Heart left ventricle (tissue), 16 donors: ENCODE measurements around the gene CYTH1. TPM values are rescaled to one million over a fixed set of nuclear protein-coding genes. Genes with fewer than 3 reads are reported as not detected.
A peak's percentile ranks its signal among the peaks of the same experiment; 100 is the strongest.

ENCODE experiments used
- ATAC-seq, 4 donors: fragments of 200-7000 bp; cut with Tn5 transposase; one replicate each; pipeline ENCODE4 v1.9.1; 2020 to 2022; ENCODE audit warnings: moderate library complexity in 4 of 4, mild to moderate bottlenecking in 3 of 4, moderate number of reproducible peaks in 1 of 4
- DNase-seq, 5 donors: peaks; one replicate each; pipeline ENCODE4 v3.0.0-alpha.2; 2020
- H3K27ac ChIP-seq, 12 donors: fragments of 200-600 bp; sonication (generic) in 4 of 12; one replicate each; pipeline versions ENCODE4 v1.5.0 to v1.8.0; 2016 to 2022; ENCODE audit warnings: mild to moderate bottlenecking in 2 of 12
- H3K27me3 ChIP-seq, 9 donors: fragments of 200-600 bp; sonication (generic) in 2 of 9; one replicate each; pipeline versions ENCODE4 v1.5.1 to v1.8.0; 2016 to 2022; ENCODE audit warnings: mild to moderate bottlenecking in 3 of 9
- H3K36me3 ChIP-seq, 9 donors: fragments of 200-600 bp; sonication (generic) in 2 of 9; one replicate each; pipeline versions ENCODE4 v1.5.0 to v1.8.0; 2018 to 2022; ENCODE audit warnings: mild to moderate bottlenecking in 2 of 9
- H3K4me1 ChIP-seq, 12 donors: fragments of 200-600 bp; sonication (generic) in 4 of 12; one replicate each; pipeline versions ENCODE4 v1.5.0 to v1.8.0; 2016 to 2022; ENCODE audit warnings: mild to moderate bottlenecking in 3 of 12
- H3K4me3 ChIP-seq, 12 donors: fragments of 200-600 bp; sonication (generic) in 4 of 12; one replicate each; pipeline versions ENCODE4 v1.5.0 to v1.8.0; 2017 to 2022; ENCODE audit warnings: mild to moderate bottlenecking in 9 of 12, moderate library complexity in 4 of 12
- H3K9me3 ChIP-seq, 12 donors: fragments of 200-600 bp; sonication (generic) in 4 of 12; one replicate each; pipeline versions ENCODE4 v1.5.0 to v1.8.0; 2016 to 2022; ENCODE audit warnings: mild to moderate bottlenecking in 1 of 12
- POLR2A ChIP-seq, 2 donors: fragments of 450-650 bp; IDR thresholded peaks; one replicate each; pipeline ENCODE4 v1.6.1; 2017; ENCODE audit warnings: antibody characterized with exemption in 2 of 2, mild to moderate bottlenecking in 2 of 2, moderate library complexity in 2 of 2
- WGBS, 4 donors: extraction: QIAGEN DNeasy Blood & Tissue Kit in 2 of 4; methylation state at CpG; one replicate each; pipeline versions ENCODE4 v1.1.5 to v1.1.7; 2013 to 2018; 5-methylcytosine and 5-hydroxymethylcytosine counted together
- intact Hi-C, 10 donors: fragments of 100-400 bp; cut with DNase I; formaldehyde crosslinking; loops; one replicate each; pipeline versions ENCODE4 v1.11.1 to v1.14.2; 2022
- polyA plus RNA-seq, 2 donors: library from polyadenylated mRNA; stranded (reverse); fragments of 200-250 nt; gene quantifications; one replicate each; pipeline ENCODE4 v1.2.3, GENCODE V29; 2013
- total RNA-seq, 9 donors: library from RNA; depleted of rRNA in 2 of 9; stranded (reverse); fragments of >200 nt in 2 of 9; fragmentation: NEBNext Ultra II Directional in 3 of 9; extraction: Animal tissue kit (Norgen Biotek cat#: 25700) in 3 of 9; gene quantifications; one replicate each; pipeline versions ENCODE4 v1.1.0 to v1.2.4, GENCODE V29; 2016 to 2023
- TF ChIP-seq, protein P1 (sequence below), 12 donors: fragments of 200-600 bp; sonication (generic) in 4 of 12; IDR thresholded peaks; one replicate each; pipeline versions ENCODE4 v1.5.0 to v1.8.0; 2018 to 2022; ENCODE audit warnings: antibody characterized with exemption in 12 of 12, mild to moderate bottlenecking in 5 of 12
- donor health status: ischemic (EF 13 %, LVEDD 7.1; RV severe dilation, severe dysfunction).
- donor health status: healthy with polysubstance abuse.
- donor health status: DM: no; HTN: yes; CAD: no.
- donor health status: DM: no; HTN: no; CAD: no.
- donor health status: ischemic (EF 25% LVEDD 6.9; RV normal size, moderate dysfunction).
- donor health status: ischemic (EF 25% LVEDD 5.7; RV mildly dilated, moderate dysfunction).
- donor health status: healthy.
- donor health status: DM: yes; HTN: yes; CAD: no.
- donor health status: ischemic (EF 35%, LVEDD 5.7; RV mildly dilated, moderate dysfunction).
- donor health status: nonischemic (EF 11% LVEDD 7.7; RV severe dilation, severe dysfunction).
- donor health status: DM: yes; HTN: yes; CAD: no.
- donor health status: PGD.
- donor health status: ischemic (EF 29% LVEDD 5.4; RV normal size, mild dysfunction).
- donor health status: nonischemic (EF 23%, LVEDD 6.1; RV moderate dilation, normal function).

Gene CYTH1
- total and polyA plus RNA-seq, 11 donors, result 20.0 to 59.1 (median 30.9) TPM

DNA sequence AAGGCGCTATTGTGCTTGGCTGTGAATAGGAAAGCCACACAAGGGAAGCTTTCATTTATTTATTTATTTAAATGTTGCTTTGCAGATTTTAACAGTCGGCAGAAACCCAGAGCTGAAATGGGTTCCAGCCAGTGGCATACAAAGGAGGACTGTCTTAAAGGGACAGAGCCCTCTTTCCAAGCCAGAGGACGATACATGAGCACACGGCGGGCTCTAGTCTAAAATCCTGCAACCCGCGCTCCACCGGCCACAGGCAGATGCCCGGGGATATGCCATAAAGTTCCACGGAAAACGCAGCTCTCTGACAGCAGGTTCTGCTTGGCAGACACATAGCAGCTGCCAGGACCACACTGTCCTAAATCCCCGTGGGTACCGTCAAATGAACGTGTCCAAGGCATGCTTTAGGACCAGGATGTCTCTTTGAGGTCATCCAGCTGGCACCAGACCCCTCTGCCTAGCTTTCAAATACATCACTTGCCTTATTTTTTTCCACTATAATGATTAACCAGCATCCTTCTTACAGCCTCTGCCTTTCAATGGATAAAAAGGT lies 64.6 kb downstream of the CYTH1 start:
- intact Hi-C loops, result loop anchor here in 6 of 10 donors (5.0 to 10.0 kb wide), 4 partner anchors 65 to 80 kb away; partner anchors contain the start of gene CYTH1 (in 2 of the 6)
- TF ChIP-seq POLR2A (IDR thresholded peaks at IDR 0.05), result no peak
- TF ChIP-seq, protein P1, sequence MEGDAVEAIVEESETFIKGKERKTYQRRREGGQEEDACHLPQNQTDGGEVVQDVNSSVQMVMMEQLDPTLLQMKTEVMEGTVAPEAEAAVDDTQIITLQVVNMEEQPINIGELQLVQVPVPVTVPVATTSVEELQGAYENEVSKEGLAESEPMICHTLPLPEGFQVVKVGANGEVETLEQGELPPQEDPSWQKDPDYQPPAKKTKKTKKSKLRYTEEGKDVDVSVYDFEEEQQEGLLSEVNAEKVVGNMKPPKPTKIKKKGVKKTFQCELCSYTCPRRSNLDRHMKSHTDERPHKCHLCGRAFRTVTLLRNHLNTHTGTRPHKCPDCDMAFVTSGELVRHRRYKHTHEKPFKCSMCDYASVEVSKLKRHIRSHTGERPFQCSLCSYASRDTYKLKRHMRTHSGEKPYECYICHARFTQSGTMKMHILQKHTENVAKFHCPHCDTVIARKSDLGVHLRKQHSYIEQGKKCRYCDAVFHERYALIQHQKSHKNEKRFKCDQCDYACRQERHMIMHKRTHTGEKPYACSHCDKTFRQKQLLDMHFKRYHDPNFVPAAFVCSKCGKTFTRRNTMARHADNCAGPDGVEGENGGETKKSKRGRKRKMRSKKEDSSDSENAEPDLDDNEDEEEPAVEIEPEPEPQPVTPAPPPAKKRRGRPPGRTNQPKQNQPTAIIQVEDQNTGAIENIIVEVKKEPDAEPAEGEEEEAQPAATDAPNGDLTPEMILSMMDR (IDR thresholded peaks at IDR 0.05), result no peak
- no peaks in the 10 kb centered on the region for H3K27me3 ChIP-seq
- H3K9me3 ChIP-seq, result no peaks in the 10 kb centered on the region
- H3K4me3 ChIP-seq, result peak overlapping the region; percentile 11 to 66 (median 56)
- WGBS, 4 donors, result 8 to 15% (median 12%) methylated on average over 14 of the region's 14 CpGs
- peaks cover 6 to 84% (median 44%) of the 10 kb centered on the region in 12 donors for H3K4me1 ChIP-seq
- DNase-seq (no peak), ATAC-seq (peak; percentile 54 to 79 (median 72))
- H3K27ac ChIP-seq, result peak overlapping the region in 11 of 12 donors; percentile 19 to 76 (median 63)
- H3K36me3 ChIP-seq, result no peaks in the 10 kb centered on the region

DNA sequence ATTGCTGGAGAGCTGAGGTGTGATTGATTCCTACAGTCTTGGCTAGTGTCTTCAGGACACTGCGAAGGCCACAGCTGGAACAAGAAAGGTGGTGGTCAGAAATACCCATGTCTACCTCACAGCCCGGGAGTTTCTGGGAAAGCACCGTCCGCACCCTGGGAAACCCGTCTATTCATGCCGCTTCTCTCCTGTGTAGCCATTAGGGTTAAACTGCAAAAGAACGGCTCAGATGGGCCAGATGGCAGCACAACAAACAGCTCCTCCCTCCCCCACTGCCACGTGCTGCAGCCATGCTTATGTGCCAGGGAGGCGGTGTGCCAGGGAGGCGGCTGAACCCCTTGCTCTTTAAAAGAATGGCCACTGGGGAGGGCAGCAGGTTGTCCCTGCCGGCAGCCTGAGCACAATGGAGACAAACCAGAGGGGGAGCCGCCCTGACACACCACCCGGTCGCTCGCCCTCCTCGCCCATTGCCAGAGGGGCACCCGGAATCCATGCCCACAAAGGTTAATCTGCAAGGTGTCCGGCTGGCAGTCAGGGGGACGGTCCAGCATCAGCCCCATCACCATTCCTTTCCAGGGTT lies 65.2 kb downstream of the CYTH1 start:
- Histone ChIP-seq H3K36me3 (no peaks in the 10 kb centered on the region), H3K9me3 (no peaks in the 10 kb centered on the region), H3K27me3 (no peaks in the 10 kb centered on the region), H3K27ac (peak overlapping the region in 11 of 12 donors; percentile 19 to 76 (median 63)), H3K4me3 (peak overlapping the region; percentile 11 to 66 (median 56)), H3K4me1 (peaks cover 6 to 82% (median 38%) of the 10 kb centered on the region in 12 donors)
- DNase-seq, result peak; percentile 71 to 88 (median 76)
- 8 to 21% (median 15%) methylated on average over 19 of the region's 19 CpGs for WGBS, 4 donors
- intact Hi-C loops, result loop anchor here in 6 of 10 donors (5.0 to 10.0 kb wide), 4 partner anchors 65 to 80 kb away; partner anchors contain the start of gene CYTH1 (in 2 of the 6)
- peak; percentile 79 to 90 (median 90) for ATAC-seq
- TF ChIP-seq POLR2A (IDR thresholded peaks at IDR 0.05), result no peak
- TF ChIP-seq, protein P1 (IDR thresholded peaks at IDR 0.05), result peak in 2 of 12 donors; percentile 18 to 24

DNA sequence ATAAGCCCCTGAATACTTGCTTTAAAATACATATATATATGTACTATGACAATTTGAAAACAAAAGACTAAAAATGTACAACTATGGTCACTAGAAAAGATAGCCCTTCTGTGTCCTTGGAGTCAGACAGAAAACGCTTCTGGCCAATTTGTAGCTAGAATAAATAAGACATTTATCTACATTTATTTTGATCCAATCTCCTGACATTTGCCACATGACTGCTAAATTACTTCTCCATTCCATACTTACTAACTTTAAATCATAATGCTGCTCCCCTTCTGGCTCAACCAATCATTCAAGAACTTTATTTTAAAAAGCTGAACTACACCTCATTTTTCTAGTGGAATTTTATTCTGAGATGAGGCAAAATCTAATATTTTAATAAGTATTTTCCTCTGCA lies 65.8 kb downstream of the CYTH1 start:
- DNase-seq (no peak), ATAC-seq (no peak)
- Histone ChIP-seq H3K4me3 (peak overlapping the region in 7 of 12 donors; percentile 52 to 66 (median 61)), H3K9me3 (no peaks in the 10 kb centered on the region), H3K36me3 (no peaks in the 10 kb centered on the region), H3K27ac (peak overlapping the region in 4 of 12 donors; percentile 62 to 75 (median 68)), H3K4me1 (peaks cover 6 to 84% (median 34%) of the 10 kb centered on the region in 12 donors), H3K27me3 (no peaks in the 10 kb centered on the region)
- intact Hi-C loops, result loop anchor here in 6 of 10 donors (5.0 to 10.0 kb wide), 4 partner anchors 66 to 81 kb away; partner anchors contain the start of gene CYTH1 (in 2 of the 6)
- TF ChIP-seq, protein P1 (IDR thresholded peaks at IDR 0.05), result no peak
- no peak for TF ChIP-seq POLR2A (IDR thresholded peaks at IDR 0.05)
- 19 to 33% (median 29%) methylated on average over 1 of the region's 1 CpG for WGBS, 4 donors

DNA sequence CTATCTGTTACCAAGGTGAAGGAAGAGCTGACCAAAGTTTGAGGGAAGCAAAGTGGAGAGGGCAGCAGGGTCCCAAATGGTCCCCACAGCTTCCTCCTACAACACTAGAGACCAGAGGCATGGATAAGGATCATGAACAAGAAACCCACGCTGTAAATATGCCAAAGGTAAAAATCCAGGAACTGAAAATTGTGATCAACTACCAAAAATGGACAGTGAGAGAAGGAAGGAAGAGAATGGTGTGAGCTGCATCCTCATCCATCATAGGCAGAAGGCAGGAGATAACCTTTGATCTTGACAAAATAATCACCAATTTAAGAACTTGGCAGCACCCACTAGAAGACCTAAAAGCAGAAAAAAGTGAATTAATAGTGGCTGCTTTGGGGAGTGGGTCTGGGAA lies 66.2 kb downstream of the CYTH1 start:
- Histone ChIP-seq H3K4me1 (peaks cover 6 to 81% (median 32%) of the 10 kb centered on the region in 12 donors), H3K4me3 (no peak overlapping the region), H3K27me3 (no peaks in the 10 kb centered on the region), H3K27ac (peak overlapping the region in 4 of 12 donors; percentile 31 to 75 (median 68)), H3K9me3 (no peaks in the 10 kb centered on the region), H3K36me3 (no peaks in the 10 kb centered on the region)
- DNase-seq, result no peak
- ATAC-seq, result no peak
- TF ChIP-seq, protein P1 (IDR thresholded peaks at IDR 0.05), result no peak
- no peak for TF ChIP-seq POLR2A (IDR thresholded peaks at IDR 0.05)
- 67 to 76% (median 73%) methylated on average over 1 of the region's 1 CpG for WGBS, 4 donors
- intact Hi-C loops, result loop anchor here in 6 of 10 donors (2.0 to 10.0 kb wide), 5 partner anchors 23 to 81 kb away; partner anchors contain the start of gene CYTH1 (in 2 of the 6)
